Esophagus muscularis mucosa (tissue), 4 donors: ENCODE results near the gene CCL14. TPM values are rescaled to one million over a fixed set of nuclear protein-coding genes. Genes with fewer than 3 reads are reported as not detected.

Experiments
- DNase-seq: peaks from one replicate; pipeline ENCODE4 v3.0.0-alpha.2; 2017; ENCODE audit errors: extremely low spot score
- H3K27ac ChIP-seq, 4 donors: fragments of 200-600 bp; sonication (generic); replicated peaks in 1 of 4; 1 replicate in 3 of 4; 2 replicates in 1 of 4; pipeline ENCODE4 v1.5.1; 2016 to 2019; ENCODE audit warnings: mild to moderate bottlenecking in 1 of 4
- H3K27me3 ChIP-seq, 4 donors: fragments of 200-600 bp; sonication (generic); one replicate each; pipeline versions ENCODE4 v1.5.1 to v1.6.0; 2016 to 2019
- H3K36me3 ChIP-seq, 4 donors: fragments of 200-600 bp; sonication (generic); one replicate each; pipeline ENCODE4 v1.5.1; 2016 to 2019
- H3K4me1 ChIP-seq, 4 donors: fragments of 200-600 bp; sonication (generic); one replicate each; pipeline ENCODE4 v1.5.1; 2016 to 2019
- H3K4me3 ChIP-seq, 4 donors: fragments of 200-600 bp; sonication (generic); 1 replicate in 2 of 4; 2 replicates in 2 of 4; pipeline ENCODE4 v1.5.1; 2016 to 2019; ENCODE audit warnings: mild to moderate bottlenecking in 4 of 4, moderate library complexity in 1 of 4
- H3K9me3 ChIP-seq, 4 donors: fragments of 200-600 bp; sonication (generic); 1 replicate in 3 of 4; 2 replicates in 1 of 4; pipeline ENCODE4 v1.5.1; 2016 to 2019
- CTCF ChIP-seq, 3 experiments: fragments of 200-600 bp in 2 of 3; fragments of 450-650 bp in 1 of 3; sonication (generic) in 2 of 3; IDR thresholded peaks; one replicate each; pipeline ENCODE4 v1.5.1; 2017 to 2019; ENCODE audit warnings: antibody characterized with exemption in 3 of 3, mild to moderate bottlenecking in 2 of 3, moderate library complexity in 1 of 3
- EP300 ChIP-seq: sonication (generic); formaldehyde crosslinking; IDR thresholded peaks from one replicate; pipeline ENCODE4 v1.6.1; 2017; ENCODE audit warnings: antibody characterized with exemption
- POLR2A ChIP-seq: fragments of 450-650 bp; IDR thresholded peaks from one replicate; pipeline ENCODE4 v1.6.1; 2017; ENCODE audit warnings: antibody characterized with exemption, moderate library complexity, mild to moderate bottlenecking, low read depth
- POLR2AphosphoS5 ChIP-seq, 2 donors: sonication (generic); formaldehyde crosslinking; IDR thresholded peaks; one replicate each; pipeline ENCODE4 v1.6.1; 2017; ENCODE audit warnings: antibody characterized with exemption in 2 of 2
- WGBS: methylation state at CpG from one replicate; pipeline ENCODE4 v1.1.5; 2018; 5-methylcytosine and 5-hydroxymethylcytosine counted together
- intact Hi-C: fragments of 100-400 bp; cut with DNase I; formaldehyde crosslinking; loops from one replicate; pipeline ENCODE4 v1.15.1; 2023
- total RNA-seq, 4 donors: library from RNA; depleted of rRNA; stranded (reverse); fragments of >200 nt; gene quantifications; one replicate each; pipeline versions ENCODE4 v1.1.0 to v1.2.1, GENCODE V29; 2016

Gene CCL14
- total RNA-seq, 4 donors from 2014 or later: 11.2 to 59.8 (median 54.7) TPM

GRCh38 chr17:35977509-35977908 is 9.0 kb downstream of the CCL14 start:
- DNase-seq: peak; percentile 42
- intact Hi-C loops: loop anchor here (10.0 kb wide), 1 partner anchor 97 kb away; no protein-coding TSS in a partner anchor
- H3K9me3 ChIP-seq: no peaks in the 10 kb centered on the region
- no peaks in the 10 kb centered on the region for H3K36me3 ChIP-seq
- TF ChIP-seq POLR2AphosphoS5 (IDR thresholded peaks at IDR 0.05) (no peak), CTCF (IDR thresholded peaks at IDR 0.05) (no peak), POLR2A (no peak), EP300 (no peak)
- H3K27ac ChIP-seq: no peak overlapping the region
- peaks cover 0 to 9% (median 0%) of the 10 kb centered on the region in 4 donors for H3K27me3 ChIP-seq
- no peak overlapping the region for H3K4me3 ChIP-seq
- H3K4me1 ChIP-seq: peaks cover 6 to 15% (median 10%) of the 10 kb centered on the region in 4 donors
- 87% methylated on average over 7 of the region's 7 CpGs for WGBS

GRCh38 chr17:35973333-35974260 is 12.9 kb downstream of the CCL14 start:
- TF ChIP-seq EP300 (no peak), POLR2AphosphoS5 (IDR thresholded peaks at IDR 0.05) (no peak), POLR2A (no peak), CTCF (IDR thresholded peaks at IDR 0.05) (no peak)
- Histone ChIP-seq H3K4me1 (peaks cover 6 to 24% (median 16%) of the 10 kb centered on the region in 4 donors), H3K27ac (no peak overlapping the region), H3K36me3 (no peaks in the 10 kb centered on the region), H3K4me3 (no peak overlapping the region), H3K9me3 (no peaks in the 10 kb centered on the region), H3K27me3 (peaks cover 0 to 9% (median 0%) of the 10 kb centered on the region in 4 donors)
- intact Hi-C loops: loop anchor here (10.0 kb wide), 1 partner anchor 101 kb away; no protein-coding TSS in a partner anchor
- 54% methylated on average over 10 of the region's 10 CpGs for WGBS
- peak; percentile 89 for DNase-seq

- Histone ChIP-seq H3K9me3 (no peaks in the 10 kb centered on the region), H3K36me3 (no peaks in the 10 kb centered on the region), H3K4me3 (no peak overlapping the region), H3K27me3 (peaks cover 0 to 4% (median 0%) of the 10 kb centered on the region in 4 donors), H3K4me1 (peaks cover 6 to 24% (median 16%) of the 10 kb centered on the region in 4 donors), H3K27ac (peak overlapping the region in 1 of 4 donors; percentile 13)
- 79% methylated on average over 4 of the region's 4 CpGs for WGBS
- intact Hi-C loops: loop anchor here (10.0 kb wide), 1 partner anchor 102 kb away; no protein-coding TSS in a partner anchor
- TF ChIP-seq POLR2AphosphoS5 (IDR thresholded peaks at IDR 0.05): no peak
- TF ChIP-seq CTCF (IDR thresholded peaks at IDR 0.05): no peak
- TF ChIP-seq EP300: no peak
- no peak for TF ChIP-seq POLR2A
- no peak for DNase-seq
Measured at GRCh38 chr17:35972945-35973332, 13.6 kb downstream of the CCL14 start.

GRCh38 chr17:35972535-35972934 is 14.0 kb downstream of the CCL14 start:
- Histone ChIP-seq H3K27me3 (no peaks in the 10 kb centered on the region), H3K36me3 (no peaks in the 10 kb centered on the region), H3K4me3 (no peak overlapping the region), H3K27ac (peak overlapping the region in 1 of 4 donors; percentile 13), H3K4me1 (peaks cover 6 to 24% (median 16%) of the 10 kb centered on the region in 4 donors), H3K9me3 (no peaks in the 10 kb centered on the region)
- no peak for DNase-seq
- 79% methylated on average over 6 of the region's 6 CpGs for WGBS
- intact Hi-C loops: loop anchor here (10.0 kb wide), 1 partner anchor 102 kb away; no protein-coding TSS in a partner anchor
- TF ChIP-seq EP300 (no peak), POLR2A (no peak), CTCF (IDR thresholded peaks at IDR 0.05) (no peak), POLR2AphosphoS5 (IDR thresholded peaks at IDR 0.05) (no peak)
